ENCODE results near the gene MOB1A. TPM values are rescaled to one million over a fixed set of nuclear protein-coding genes. Genes with fewer than 3 reads are reported as not detected.

The MOB1A gene
- total RNA-seq, 1 experiment from 2014 or later, result 116 TPM

DNA sequence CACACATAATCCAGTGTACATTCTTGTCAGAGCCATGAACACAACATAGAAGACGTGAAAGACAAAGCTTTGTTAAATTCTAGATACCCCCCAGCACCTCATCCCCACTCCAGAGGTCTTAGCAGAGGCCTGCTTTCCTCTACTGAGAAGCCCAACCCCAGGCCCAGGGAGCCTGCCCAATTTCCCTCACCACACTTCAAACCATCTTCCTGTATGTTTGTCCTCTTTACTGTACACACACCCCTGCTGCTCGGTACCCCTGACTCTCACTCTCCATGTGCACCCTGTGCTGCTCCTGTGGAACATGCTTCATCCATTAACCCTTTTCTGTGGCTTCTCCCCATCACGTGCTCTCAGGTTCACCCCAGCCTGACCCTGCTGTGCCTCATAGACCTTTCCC is 68.1 kb downstream of the MOB1A start:
- H3K36me3 ChIP-seq (ENCODE audit: insufficient read depth, low read length, poor library complexity, severe bottlenecking), result no peaks in the 10 kb centered on the region
- ChIA-PET POLR2A (ENCODE audit: low non-redundant PET) (no interaction called here), CTCF (interaction anchor here (1.4 kb wide), 1 partner anchor 10 kb away, joined by 5 read pairs; no protein-coding TSS in a partner anchor)
- DNase-seq (ENCODE audit: low spot score), result no peak
- intact Hi-C loops (cut with micrococcal nuclease; ENCODE audit: unreplicated experiment), result no loop called here
- H3K27me3 ChIP-seq (replicated peaks; ENCODE audit: insufficient read depth, low read depth, low read length, poor library complexity), result no peaks in the 10 kb centered on the region
- H3K4me3 ChIP-seq (ENCODE audit: low read depth, low read length, poor library complexity, severe bottlenecking), result no peak overlapping the region
- no peak overlapping the region for H3K27ac ChIP-seq (ENCODE audit: low read depth, low read length, poor library complexity, severe bottlenecking)
- TF ChIP-seq EZH2 (IDR thresholded peaks at IDR 0.05; ENCODE audit: borderline replicate concordance, low read depth, low read length, poor library complexity, severe bottlenecking), result no peak
- TF ChIP-seq, protein P1, sequence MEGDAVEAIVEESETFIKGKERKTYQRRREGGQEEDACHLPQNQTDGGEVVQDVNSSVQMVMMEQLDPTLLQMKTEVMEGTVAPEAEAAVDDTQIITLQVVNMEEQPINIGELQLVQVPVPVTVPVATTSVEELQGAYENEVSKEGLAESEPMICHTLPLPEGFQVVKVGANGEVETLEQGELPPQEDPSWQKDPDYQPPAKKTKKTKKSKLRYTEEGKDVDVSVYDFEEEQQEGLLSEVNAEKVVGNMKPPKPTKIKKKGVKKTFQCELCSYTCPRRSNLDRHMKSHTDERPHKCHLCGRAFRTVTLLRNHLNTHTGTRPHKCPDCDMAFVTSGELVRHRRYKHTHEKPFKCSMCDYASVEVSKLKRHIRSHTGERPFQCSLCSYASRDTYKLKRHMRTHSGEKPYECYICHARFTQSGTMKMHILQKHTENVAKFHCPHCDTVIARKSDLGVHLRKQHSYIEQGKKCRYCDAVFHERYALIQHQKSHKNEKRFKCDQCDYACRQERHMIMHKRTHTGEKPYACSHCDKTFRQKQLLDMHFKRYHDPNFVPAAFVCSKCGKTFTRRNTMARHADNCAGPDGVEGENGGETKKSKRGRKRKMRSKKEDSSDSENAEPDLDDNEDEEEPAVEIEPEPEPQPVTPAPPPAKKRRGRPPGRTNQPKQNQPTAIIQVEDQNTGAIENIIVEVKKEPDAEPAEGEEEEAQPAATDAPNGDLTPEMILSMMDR (conservative IDR thresholded peaks at IDR 0.05; ENCODE audit: low read depth, low read length), result no peak
- no peaks in the 10 kb centered on the region for H3K4me1 ChIP-seq (ENCODE audit: insufficient read depth, low read length, poor library complexity, severe bottlenecking)
- no TSS peak for BruUV-seq (replicated peaks)
- no peaks in the 10 kb centered on the region for H3K9me3 ChIP-seq (ENCODE audit: low read depth, low read length, poor library complexity, severe bottlenecking)

DNA sequence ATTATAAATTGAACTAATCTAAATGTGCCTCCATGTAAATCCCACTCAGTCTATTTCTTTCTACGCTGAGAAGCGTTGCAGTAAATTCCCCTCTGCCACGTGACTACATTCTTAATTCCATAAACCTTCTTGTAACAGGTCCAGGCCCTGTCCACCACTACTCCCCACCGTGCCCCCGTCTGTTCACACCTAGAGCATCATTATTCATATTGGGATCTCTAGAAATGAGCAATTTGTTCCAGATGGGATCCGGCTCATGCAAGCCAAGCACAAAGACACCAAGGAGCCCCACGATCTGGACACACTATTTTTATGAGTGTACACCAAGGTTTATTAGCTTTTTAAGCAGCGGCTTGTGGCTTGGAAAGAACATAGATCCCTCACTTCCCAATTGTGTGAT is 69.1 kb downstream of the MOB1A start:
- ChIA-PET CTCF (interaction anchor here (1.4 kb wide), 1 partner anchor 11 kb away, joined by 5 read pairs; no protein-coding TSS in a partner anchor), POLR2A (ENCODE audit: low non-redundant PET) (interaction anchor here (0.6 kb wide), 1 partner anchor 12 kb away, joined by 3 read pairs; no protein-coding TSS in a partner anchor)
- BruUV-seq (replicated peaks), result no TSS peak
- Histone ChIP-seq H3K27me3 (replicated peaks; ENCODE audit: insufficient read depth, low read depth, low read length, poor library complexity) (no peaks in the 10 kb centered on the region), H3K36me3 (ENCODE audit: insufficient read depth, low read length, poor library complexity, severe bottlenecking) (no peaks in the 10 kb centered on the region), H3K4me1 (ENCODE audit: insufficient read depth, low read length, poor library complexity, severe bottlenecking) (no peaks in the 10 kb centered on the region), H3K27ac (ENCODE audit: low read depth, low read length, poor library complexity, severe bottlenecking) (no peak overlapping the region), H3K9me3 (ENCODE audit: low read depth, low read length, poor library complexity, severe bottlenecking) (no peaks in the 10 kb centered on the region), H3K4me3 (ENCODE audit: low read depth, low read length, poor library complexity, severe bottlenecking) (no peak overlapping the region)
- intact Hi-C loops (cut with micrococcal nuclease; ENCODE audit: unreplicated experiment), result loop anchor here (10.0 kb wide), 1 partner anchor 125 kb away; the partner anchor contains the start of gene TET3
- no peak for DNase-seq (ENCODE audit: low spot score)
- no peak for TF ChIP-seq EZH2 (IDR thresholded peaks at IDR 0.05; ENCODE audit: borderline replicate concordance, low read depth, low read length, poor library complexity, severe bottlenecking)
- TF ChIP-seq, protein P1 (conservative IDR thresholded peaks at IDR 0.05; ENCODE audit: low read depth, low read length), result no peak

DNA sequence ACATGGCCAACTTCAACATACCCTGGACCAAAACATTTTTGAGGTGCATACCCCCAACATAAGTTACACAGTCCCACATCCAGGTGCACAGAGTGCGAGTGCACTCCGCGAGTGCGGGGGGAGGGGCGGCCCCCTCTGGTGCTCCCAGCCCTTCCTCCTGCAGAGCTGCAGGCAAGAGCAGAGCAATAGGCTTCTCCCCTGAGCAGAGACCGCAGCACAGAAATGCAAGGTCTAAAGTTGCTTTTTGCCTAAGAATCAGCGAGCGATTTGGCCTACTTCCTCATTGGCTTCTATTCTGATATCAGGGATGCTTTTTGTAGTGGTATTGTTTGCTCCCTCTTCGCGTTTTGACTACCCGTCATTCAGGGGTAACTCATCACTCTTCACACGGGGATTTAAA is 71.6 kb downstream of the MOB1A start:
- Histone ChIP-seq H3K9me3 (ENCODE audit: low read depth, low read length, poor library complexity, severe bottlenecking) (no peaks in the 10 kb centered on the region), H3K27me3 (replicated peaks; ENCODE audit: insufficient read depth, low read depth, low read length, poor library complexity) (no peaks in the 10 kb centered on the region), H3K4me1 (ENCODE audit: insufficient read depth, low read length, poor library complexity, severe bottlenecking) (no peaks in the 10 kb centered on the region), H3K27ac (ENCODE audit: low read depth, low read length, poor library complexity, severe bottlenecking) (no peak overlapping the region), H3K4me3 (ENCODE audit: low read depth, low read length, poor library complexity, severe bottlenecking) (no peak overlapping the region), H3K36me3 (ENCODE audit: insufficient read depth, low read length, poor library complexity, severe bottlenecking) (no peaks in the 10 kb centered on the region)
- no TSS peak for BruUV-seq (replicated peaks)
- DNase-seq (ENCODE audit: low spot score), result no peak
- no peak for TF ChIP-seq EZH2 (IDR thresholded peaks at IDR 0.05; ENCODE audit: borderline replicate concordance, low read depth, low read length, poor library complexity, severe bottlenecking)
- TF ChIP-seq, protein P1 (conservative IDR thresholded peaks at IDR 0.05; ENCODE audit: low read depth, low read length), result no peak
- POLR2A ChIA-PET (ENCODE audit: low non-redundant PET), result no interaction called here
- intact Hi-C loops (cut with micrococcal nuclease; ENCODE audit: unreplicated experiment), result loop anchor here (10.0 kb wide), 1 partner anchor 122 kb away; the partner anchor contains the start of gene TET3
- CTCF ChIA-PET, result interaction anchor here (0.9 kb wide), 1 partner anchor 280 kb away, joined by 3 read pairs; no protein-coding TSS in a partner anchor

All from A673 (cell line).